Erythroblast (primary cell): Measurements from ENCODE around the gene MAD1L1.

ENCODE experiments used
- GATA1 ChIP-seq: IDR thresholded peaks from 2 replicates; pipeline ENCODE4 v1.6.1; 2011; ENCODE audit warnings: low read depth, mild to moderate bottlenecking, control low read depth, low read length, moderate library complexity
- POLR2A ChIP-seq: IDR thresholded peaks from 2 replicates; pipeline ENCODE4 v1.6.1; 2011; ENCODE audit warnings: mild to moderate bottlenecking, low read length

DNA sequence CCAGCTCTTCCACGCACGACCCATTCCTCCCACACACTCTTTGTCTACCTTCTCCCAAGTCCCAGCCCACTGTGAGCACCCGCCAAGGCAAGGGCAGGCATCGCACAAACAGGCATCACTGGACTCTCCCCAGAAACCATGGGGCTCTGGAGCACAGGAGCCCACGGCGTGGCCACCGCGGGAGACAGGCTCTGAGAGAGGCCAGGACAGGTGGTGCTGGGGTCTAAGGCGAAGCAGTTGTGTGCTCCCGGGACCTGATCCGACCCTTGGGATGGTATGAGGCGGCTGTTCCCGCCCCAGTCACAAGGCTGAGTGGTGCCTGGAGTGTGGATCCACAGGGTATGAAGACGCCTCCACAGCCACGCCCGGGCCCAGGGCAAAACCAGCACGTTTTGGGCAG is 156.9 kb downstream of the MAD1L1 start:
- TF ChIP-seq POLR2A, result no peak
- no peak for TF ChIP-seq GATA1
